ENCODE measurements around the gene GP1BA.

Gene GP1BA

GRCh38 chr17:4937553-4937952, 5.5 kb downstream of the GP1BA start:
- DNase-seq: no peak

DNA sequence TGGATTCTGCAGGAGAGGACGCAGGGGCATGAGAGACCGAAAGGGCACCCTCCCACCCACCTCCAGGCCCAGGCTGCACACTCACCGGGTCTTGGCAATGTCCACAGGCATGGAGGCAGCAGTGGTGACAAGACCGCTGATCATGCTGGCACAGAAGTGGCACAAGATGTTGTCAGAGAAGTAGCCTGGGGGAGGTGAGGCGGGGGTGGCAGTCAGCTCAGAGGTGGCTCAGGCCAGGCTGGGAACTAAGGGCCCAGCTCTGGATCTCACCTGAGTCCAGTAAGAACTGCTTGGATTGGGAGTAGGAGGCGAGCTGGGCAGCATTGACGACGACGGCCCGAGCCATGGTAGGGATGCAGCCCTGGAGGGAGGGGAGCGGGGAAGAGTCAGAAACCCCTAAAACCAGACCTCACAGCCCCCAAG, 6.0 kb downstream of the GP1BA start:
- no peak for DNase-seq

GRCh38 chr17:4938688-4939545, 6.8 kb downstream of the GP1BA start:
- no peak for DNase-seq

DNA sequence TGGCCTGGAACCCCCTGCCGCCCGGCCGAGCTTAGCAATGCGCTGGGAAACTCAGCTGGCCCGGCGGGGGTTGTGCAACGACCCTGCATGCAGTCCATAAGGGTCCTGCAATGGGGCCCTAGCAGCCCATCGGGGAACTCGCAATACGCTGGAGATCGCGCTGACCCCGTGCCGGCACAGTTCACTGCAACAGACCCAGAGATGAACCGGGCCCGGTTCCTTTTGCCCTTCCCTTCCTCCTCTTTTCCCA, 7.4 kb downstream of the GP1BA start:
- DNase-seq: peak in 3 of 51 donors; percentile 49 to 57 (median 54)

DNA sequence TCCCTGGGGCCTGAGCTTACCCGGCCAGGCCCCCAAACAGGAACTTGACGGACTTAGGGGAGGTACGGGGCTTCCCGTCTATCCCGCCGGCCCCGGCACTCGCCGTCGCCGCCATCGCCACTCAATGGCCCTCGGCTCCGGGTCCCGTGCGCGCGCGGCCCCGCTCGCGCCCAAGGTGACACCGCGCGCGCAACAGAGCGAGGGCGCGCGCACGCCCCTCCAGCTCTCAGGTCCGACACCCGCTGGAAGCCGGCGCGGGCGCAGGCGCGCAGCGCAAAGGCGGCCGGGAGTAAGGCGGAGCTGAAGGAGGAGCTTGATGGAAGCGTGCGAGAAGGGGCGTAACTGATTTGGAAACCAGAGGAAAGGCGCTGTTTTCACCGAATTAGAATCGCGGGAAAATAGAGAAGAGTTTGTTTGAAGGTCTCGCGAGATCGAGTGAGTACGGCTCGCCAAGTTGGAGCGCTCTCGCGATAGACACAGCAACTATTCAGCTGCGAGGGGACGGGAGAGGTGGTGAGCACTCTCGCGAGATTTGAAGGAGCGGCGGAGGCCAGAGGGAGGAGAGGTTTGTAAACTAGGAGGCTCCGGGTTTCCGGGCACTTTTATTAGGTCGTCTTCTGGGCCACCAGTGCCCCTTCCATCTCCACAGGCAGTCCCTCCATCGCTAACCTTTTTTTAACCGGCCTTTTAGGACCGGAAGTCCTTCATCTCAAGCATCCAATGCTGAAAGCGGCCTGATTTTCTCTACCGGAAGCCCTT, 7.9 kb downstream of the GP1BA start, which contains the start of the genes RNF167 and SLC25A11:
RNF167 (plus strand) TSS at position 473 of the 759 bp plus-strand sequence. CDS start 642 bp downstream, outside the sequence.
SLC25A11 (minus strand) TSS at position 251 of the 759 bp plus-strand sequence; CDS start at position 115, 136 bp downstream.
- DNase-seq: peak; percentile 65 to 99 (median 93)

DNA sequence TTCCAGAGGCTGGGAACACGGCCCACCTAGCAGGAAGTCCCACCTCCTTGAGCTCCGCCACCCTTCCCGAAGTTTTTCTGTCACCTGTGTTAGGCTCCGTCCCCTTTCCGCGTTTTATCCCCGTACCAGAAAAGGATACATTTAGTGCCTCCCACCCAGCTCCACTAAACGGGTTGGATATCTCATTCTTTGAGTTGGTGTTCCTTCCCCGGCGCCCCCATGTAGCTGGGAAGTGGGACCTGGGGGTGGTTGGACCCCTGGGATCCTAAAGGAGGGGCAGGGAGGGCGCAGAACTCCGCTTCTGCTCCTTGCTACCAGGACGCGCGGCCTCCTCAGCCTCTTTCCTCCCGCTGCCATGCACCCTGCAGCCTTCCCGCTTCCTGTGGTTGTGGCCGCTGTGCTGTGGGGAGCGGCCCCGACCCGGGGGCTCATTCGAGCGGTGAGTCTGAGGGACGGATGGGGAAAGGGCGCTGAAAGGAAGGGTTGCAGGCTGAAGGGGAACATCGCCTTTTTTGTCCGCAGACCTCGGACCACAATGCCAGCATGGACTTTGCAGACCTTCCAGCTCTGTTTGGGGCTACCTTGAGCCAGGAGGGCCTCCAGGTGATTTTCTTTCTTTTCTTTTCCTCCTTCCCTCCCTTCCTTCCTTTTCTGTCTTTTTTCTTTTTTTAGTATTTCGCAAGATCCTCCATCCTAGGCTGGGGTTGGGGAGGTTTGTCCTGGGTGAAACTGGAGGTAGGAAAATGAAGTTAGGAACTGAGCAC, 8.7 kb downstream of the GP1BA start:
- peak in 3 of 51 donors; percentile 70 to 80 (median 71) for DNase-seq

- DNase-seq: no peak
Observed at GRCh38 chr17:4941319-4941610, 9.2 kb downstream of the GP1BA start.

GRCh38 chr17:4942760-4943508, 10.9 kb downstream of the GP1BA start:
- DNase-seq: no peak

- DNase-seq: no peak
Observed at GRCh38 chr17:4944163-4944553, 12.1 kb downstream of the GP1BA start.

GRCh38 chr17:4944554-4945175, 12.6 kb downstream of the GP1BA start:
- DNase-seq: no peak

- peak in 14 of 51 donors; percentile 8 to 66 (median 26) for DNase-seq
Observed at GRCh38 chr17:4945176-4945943, 13.3 kb downstream of the GP1BA start.

GRCh38 chr17:4945944-4946280, 13.8 kb downstream of the GP1BA start:
- DNase-seq: no peak

GRCh38 chr17:4946312-4946976, 14.4 kb downstream of the GP1BA start:
- no peak for DNase-seq

DNA sequence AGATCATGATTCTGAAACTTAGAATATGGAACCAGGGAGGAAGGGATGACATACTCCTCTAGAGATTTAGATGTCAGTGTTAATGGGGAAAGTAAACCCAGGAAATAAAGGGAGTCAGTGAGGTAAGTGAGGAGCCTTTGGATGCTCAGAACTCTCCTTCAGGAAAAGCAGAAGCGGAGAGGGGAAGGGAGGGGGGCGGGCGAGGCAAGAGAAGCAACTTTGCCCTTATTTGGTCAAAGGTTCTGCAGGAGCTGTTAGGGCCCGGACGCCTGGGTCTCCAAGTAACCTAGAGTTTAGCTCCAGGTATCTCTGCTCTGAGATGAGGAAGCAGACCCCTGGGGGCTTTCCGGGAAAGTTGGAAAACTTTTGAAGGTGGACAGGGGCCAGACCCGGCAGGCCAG, 14.9 kb downstream of the GP1BA start:
- DNase-seq: no peak

- DNase-seq: peak in 24 of 51 donors; percentile 24 to 62 (median 48)
Observed at GRCh38 chr17:4947411-4948165, 15.5 kb downstream of the GP1BA start.

GRCh38 chr17:4948166-4948930, 16.3 kb downstream of the GP1BA start, which contains the start of gene PFN1:
Gene PFN1, minus strand, starts transcription at chr17:4948530. Its CDS starts 136 bp downstream, at chr17:4948394.
- DNase-seq: peak; percentile 39 to 93 (median 74)

DNA sequence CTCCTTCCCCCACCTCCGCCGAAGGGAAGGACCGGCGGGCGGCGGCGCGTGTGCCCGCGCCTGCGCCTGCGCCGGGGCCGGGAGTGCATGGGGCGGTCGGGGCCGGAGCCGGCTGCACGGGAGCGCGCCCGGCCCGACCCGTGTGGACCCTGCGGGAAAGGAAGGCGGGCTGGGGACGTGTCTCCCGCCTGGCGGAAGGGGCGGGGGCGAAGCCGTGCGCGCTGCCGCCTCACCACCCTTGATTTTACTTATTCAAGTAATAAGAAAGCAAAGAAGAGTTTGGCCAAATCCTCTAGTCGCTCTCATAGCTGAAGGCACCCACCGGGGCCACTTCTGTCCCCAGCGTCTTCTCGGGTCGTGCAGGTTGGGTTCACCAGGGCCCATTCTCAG, 16.8 kb downstream of the GP1BA start:
- DNase-seq: peak in 45 of 51 donors; percentile 42 to 86 (median 70)

Measured in hypothalamus (tissue), 51 donors.